Astrocyte (in vitro differentiated cells and primary cell): ENCODE measurements around the gene DNAH3. TPM values are rescaled to one million over a fixed set of nuclear protein-coding genes. Genes with fewer than 3 reads are reported as not detected.
"Not testable (repeated sequence)": the region's sequence is repeated elsewhere in the genome, so short reads cannot be mapped to it uniquely, and the experiment has no call there.

Experiments
- DNase-seq: peaks from one replicate; pipeline ENCODE4 v3.0.0-alpha.2; 2010; ENCODE audit warnings: low read depth
- FAIRE-seq: peaks from 2 replicates; lab custom pipeline; 2011; peaks lifted over from hg19 to GRCh38; lab: Jason Lieb, UNC
- H2AFZ ChIP-seq: 2 replicates; pipeline ENCODE4 v1.6.0; 2012; ENCODE audit warnings: low read depth, low read length, inconsistent platforms
- H3K27ac ChIP-seq: 2 replicates; pipeline ENCODE4 v1.5.1; 2011; ENCODE audit warnings: low read depth, low read length, inconsistent platforms
- H3K27me3 ChIP-seq: 2 replicates; pipeline ENCODE4 v1.6.0; 2011; ENCODE audit warnings: low read length, inconsistent platforms; ENCODE audit not compliant: insufficient read depth
- H3K36me3 ChIP-seq: 2 replicates; pipeline ENCODE4 v1.5.1; 2011; ENCODE audit warnings: low read length, inconsistent platforms; ENCODE audit not compliant: insufficient read depth
- H3K4me1 ChIP-seq: 2 replicates; pipeline ENCODE4 v1.5.1; 2011; ENCODE audit warnings: low read length, inconsistent platforms; ENCODE audit not compliant: insufficient read depth
- H3K4me2 ChIP-seq: 2 replicates; pipeline ENCODE4 v1.6.0; 2012; ENCODE audit warnings: low read length, inconsistent platforms
- H3K4me3 ChIP-seq: 2 replicates; pipeline ENCODE4 v1.5.1; 2011; ENCODE audit warnings: low read depth, mild to moderate bottlenecking, low read length, inconsistent platforms; ENCODE audit not compliant: insufficient read depth
- H3K79me2 ChIP-seq: 2 replicates; pipeline ENCODE4 v1.6.0; 2012; ENCODE audit warnings: mild to moderate bottlenecking, low read length, inconsistent platforms; ENCODE audit not compliant: insufficient read depth
- H3K9ac ChIP-seq: 2 replicates; pipeline ENCODE4 v1.6.0; 2012; ENCODE audit warnings: mild to moderate bottlenecking, low read length, inconsistent platforms
- H3K9me3 ChIP-seq: 2 replicates; pipeline ENCODE4 v1.5.1; 2012; ENCODE audit warnings: low read depth, mild to moderate bottlenecking, low read length, inconsistent platforms; ENCODE audit not compliant: insufficient read depth
- H4K20me1 ChIP-seq: 2 replicates; pipeline ENCODE4 v1.6.0; 2012; ENCODE audit warnings: low read length, inconsistent platforms; ENCODE audit not compliant: insufficient read depth
- H3K27ac Mint-ChIP-seq: one replicate; pipeline ENCODE4 v1.8.0; 2021; ENCODE audit warnings: mild to moderate bottlenecking, mixed read lengths; ENCODE audit not compliant: unreplicated experiment
- H3K27me3 Mint-ChIP-seq: one replicate; pipeline ENCODE4 v1.8.0; 2021; ENCODE audit warnings: low read depth, mixed read lengths; ENCODE audit not compliant: unreplicated experiment
- H3K36me3 Mint-ChIP-seq: one replicate; pipeline ENCODE4 v1.8.0; 2021; ENCODE audit warnings: low read depth, mixed read lengths; ENCODE audit not compliant: unreplicated experiment
- H3K4me1 Mint-ChIP-seq: one replicate; pipeline ENCODE4 v1.8.0; 2021; ENCODE audit warnings: low read depth, mixed read lengths; ENCODE audit not compliant: unreplicated experiment
- H3K4me3 Mint-ChIP-seq: one replicate; pipeline ENCODE4 v1.8.0; 2021; ENCODE audit warnings: mild to moderate bottlenecking, moderate library complexity, mixed read lengths; ENCODE audit not compliant: unreplicated experiment
- H3K9me3 Mint-ChIP-seq: one replicate; pipeline ENCODE4 v1.8.0; 2021; ENCODE audit warnings: mild to moderate bottlenecking, mixed read lengths; ENCODE audit not compliant: unreplicated experiment
- EZH2 ChIP-seq: IDR thresholded peaks from 2 replicates; pipeline ENCODE4 v1.6.1; 2012; ENCODE audit warnings: mild to moderate bottlenecking, low read length, inconsistent platforms; ENCODE audit not compliant: insufficient read depth
- total RNA-seq: library from RNA; stranded (reverse); gene quantifications from 2 replicates; pipeline ENCODE4 v1.2.1, GENCODE V29; 2021
- TF ChIP-seq, protein P1 (sequence below): IDR thresholded peaks from 2 replicates; pipeline ENCODE4 v1.5.1; 2011; ENCODE audit warnings: low read depth, mild to moderate bottlenecking, inconsistent platforms, low read length, moderate library complexity; ENCODE audit not compliant: insufficient read depth

DNAH3 gene
- total RNA-seq, 1 donor from 2014 or later = not detected

DNA sequence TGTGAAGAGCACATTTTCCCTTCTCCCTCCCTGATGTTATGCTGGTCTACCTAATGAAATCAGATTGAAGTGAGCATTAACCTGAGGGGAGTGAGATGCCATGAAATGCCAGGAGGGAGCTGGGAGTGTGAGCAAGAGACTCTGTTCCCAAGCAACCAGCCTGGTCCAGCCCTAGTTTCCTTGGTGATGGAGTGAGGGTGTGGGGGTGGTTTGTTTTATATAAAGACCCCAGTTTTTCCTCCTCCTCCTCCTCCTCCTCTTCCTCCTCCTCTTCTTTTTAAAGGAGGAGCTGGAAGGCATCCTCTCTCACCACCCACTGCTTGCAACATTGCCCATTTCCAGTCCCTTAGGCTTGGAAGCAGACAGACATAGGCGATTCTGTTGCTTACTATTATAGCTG lies 97.1 kb downstream of the DNAH3 start:
- H3K27ac Mint-ChIP-seq = no peak overlapping the region
- Histone ChIP-seq H3K4me2 (no peak overlapping the region), H3K9me3 (no peaks in the 10 kb centered on the region), H3K79me2 (no peaks in the 10 kb centered on the region), H2AFZ (no peak overlapping the region), H3K27ac (no peak overlapping the region), H3K36me3 (no peaks in the 10 kb centered on the region), H4K20me1 (no peaks in the 10 kb centered on the region), H3K27me3 (peaks cover 2% of the 10 kb centered on the region), H3K9ac (no peak overlapping the region), H3K4me1 (no peaks in the 10 kb centered on the region), H3K4me3 (no peak overlapping the region)
- H3K36me3 Mint-ChIP-seq = no peaks in the 10 kb centered on the region
- H3K27me3 Mint-ChIP-seq = peaks cover 26% of the 10 kb centered on the region
- DNase-seq = no peak
- FAIRE-seq = no peak
- H3K4me3 Mint-ChIP-seq = no peak overlapping the region
- TF ChIP-seq, protein P1, sequence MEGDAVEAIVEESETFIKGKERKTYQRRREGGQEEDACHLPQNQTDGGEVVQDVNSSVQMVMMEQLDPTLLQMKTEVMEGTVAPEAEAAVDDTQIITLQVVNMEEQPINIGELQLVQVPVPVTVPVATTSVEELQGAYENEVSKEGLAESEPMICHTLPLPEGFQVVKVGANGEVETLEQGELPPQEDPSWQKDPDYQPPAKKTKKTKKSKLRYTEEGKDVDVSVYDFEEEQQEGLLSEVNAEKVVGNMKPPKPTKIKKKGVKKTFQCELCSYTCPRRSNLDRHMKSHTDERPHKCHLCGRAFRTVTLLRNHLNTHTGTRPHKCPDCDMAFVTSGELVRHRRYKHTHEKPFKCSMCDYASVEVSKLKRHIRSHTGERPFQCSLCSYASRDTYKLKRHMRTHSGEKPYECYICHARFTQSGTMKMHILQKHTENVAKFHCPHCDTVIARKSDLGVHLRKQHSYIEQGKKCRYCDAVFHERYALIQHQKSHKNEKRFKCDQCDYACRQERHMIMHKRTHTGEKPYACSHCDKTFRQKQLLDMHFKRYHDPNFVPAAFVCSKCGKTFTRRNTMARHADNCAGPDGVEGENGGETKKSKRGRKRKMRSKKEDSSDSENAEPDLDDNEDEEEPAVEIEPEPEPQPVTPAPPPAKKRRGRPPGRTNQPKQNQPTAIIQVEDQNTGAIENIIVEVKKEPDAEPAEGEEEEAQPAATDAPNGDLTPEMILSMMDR = no peak
- TF ChIP-seq EZH2 = no peak
- H3K4me1 Mint-ChIP-seq = no peaks in the 10 kb centered on the region
- no peaks in the 10 kb centered on the region for H3K9me3 Mint-ChIP-seq

DNA sequence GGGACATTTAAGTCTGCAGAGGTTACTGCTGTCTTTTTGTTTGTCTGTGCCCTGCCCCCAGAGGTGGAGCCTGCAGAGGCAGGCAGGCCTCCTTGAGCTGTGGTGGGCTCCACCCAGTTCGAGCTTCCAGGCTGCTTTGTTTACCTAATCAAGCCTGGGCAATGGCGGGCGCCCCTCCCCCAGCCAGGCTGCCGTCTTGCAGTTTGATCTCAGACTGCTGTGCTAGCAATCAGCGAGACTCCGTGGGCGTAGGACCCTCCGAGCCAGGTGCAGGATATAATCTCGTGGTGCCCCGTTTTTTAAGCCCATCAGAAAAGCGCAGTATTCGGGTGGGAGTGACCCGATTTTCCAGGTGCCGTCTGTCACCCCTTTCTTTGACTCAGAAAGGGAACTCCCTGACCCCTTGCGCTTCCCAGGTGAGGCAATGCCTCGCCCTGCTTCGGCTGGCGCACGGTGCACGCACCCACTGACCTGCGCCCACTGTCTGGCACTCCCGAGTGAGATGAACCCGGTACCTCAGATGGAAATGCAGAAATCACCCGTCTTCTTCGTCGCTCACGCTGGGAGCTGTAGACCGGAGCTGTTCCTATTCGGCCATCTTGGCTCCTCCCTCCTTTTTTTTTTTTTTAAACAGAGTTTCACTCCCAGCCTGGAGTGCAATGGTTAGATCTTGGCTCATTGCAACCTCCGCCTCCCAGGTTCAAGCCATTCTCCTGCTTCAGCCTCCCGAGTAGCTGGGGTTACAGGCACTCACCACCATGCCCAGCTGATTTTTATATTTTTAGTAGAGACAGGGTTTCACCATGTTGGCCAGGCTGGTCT lies 102.3 kb downstream of the DNAH3 start:
- H3K9me3 Mint-ChIP-seq, H3K79me2 ChIP-seq, H3K9ac ChIP-seq, H3K27ac Mint-ChIP-seq, H4K20me1 ChIP-seq, DNase-seq, H2AFZ ChIP-seq, H3K9me3 ChIP-seq, FAIRE-seq, H3K36me3 Mint-ChIP-seq, H3K4me2 ChIP-seq, H3K36me3 ChIP-seq, H3K4me3 Mint-ChIP-seq, H3K4me1 Mint-ChIP-seq, H3K4me1 ChIP-seq, H3K27me3 ChIP-seq, H3K4me3 ChIP-seq, H3K27ac ChIP-seq: not testable (repeated sequence)
- peaks cover 13% of the 10 kb centered on the region for H3K27me3 Mint-ChIP-seq

DNA sequence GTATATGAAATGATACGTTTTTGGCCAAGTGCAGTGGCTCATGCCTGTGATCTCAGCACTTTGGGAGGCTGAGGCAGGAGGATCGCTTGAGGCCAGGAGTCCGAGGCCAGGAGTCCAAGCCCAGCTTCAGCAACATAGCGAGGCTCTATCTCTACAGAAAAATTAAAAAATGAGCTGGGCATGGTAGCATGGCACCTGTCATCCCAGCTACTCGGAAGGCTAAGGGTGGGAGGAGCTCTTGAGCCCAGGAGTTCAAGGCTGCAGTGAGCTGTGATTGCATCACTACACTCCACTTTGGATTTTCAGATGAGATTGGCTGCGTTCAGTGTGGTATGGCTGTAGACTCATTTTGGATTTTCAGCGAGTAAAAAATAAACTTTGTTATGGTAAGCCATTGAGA lies 112.4 kb downstream of the DNAH3 start:
- Histone ChIP-seq H3K9me3 (no peaks in the 10 kb centered on the region), H3K4me1 (no peaks in the 10 kb centered on the region), H3K27ac (no peak overlapping the region), H3K79me2 (no peaks in the 10 kb centered on the region), H3K4me2 (no peak overlapping the region), H2AFZ (no peak overlapping the region), H3K36me3 (no peaks in the 10 kb centered on the region), H3K27me3 (peaks cover 2% of the 10 kb centered on the region), H4K20me1 (no peaks in the 10 kb centered on the region), H3K9ac (no peak overlapping the region), H3K4me3 (no peak overlapping the region)
- no peak for DNase-seq
- no peak for FAIRE-seq
- Mint-ChIP-seq H3K9me3 (no peaks in the 10 kb centered on the region), H3K4me1 (no peaks in the 10 kb centered on the region), H3K27ac (no peak overlapping the region), H3K27me3 (peaks cover 3% of the 10 kb centered on the region), H3K36me3 (no peaks in the 10 kb centered on the region), H3K4me3 (no peak overlapping the region)
- TF ChIP-seq, protein P1 = no peak
- no peak for TF ChIP-seq EZH2
